C4-2B (cell line): Measurements from ENCODE around the gene GRM4.

ENCODE experiments used
- CTCF ChIP-seq: fragments of 450-650 bp; conservative IDR thresholded peaks from 2 replicates; pipeline ENCODE4 v1.5.1; 2017; ENCODE audit warnings: mild to moderate bottlenecking
- ZFX ChIP-seq: fragments of 450-650 bp; IDR thresholded peaks from 2 replicates; pipeline ENCODE4 v1.6.1; 2017

- TF ChIP-seq CTCF, result no peak
- TF ChIP-seq ZFX, result no peak
These were observed 152.0 kb downstream of the GRM4 start for GRCh38 chr6:33993653-33994471.
